ENCODE measurements around the gene CCDC88C.
"Not testable (repeated sequence)": the region's sequence is repeated elsewhere in the genome, so short reads cannot be mapped to it uniquely, and the experiment has no call there.

Gene CCDC88C

GRCh38 chr14:91245616-91246015 lies 172.0 kb downstream of the CCDC88C start:
- not testable (repeated sequence) for H3K9ac ChIP-seq (ENCODE audit: low read length in 5 of 5); H3K27ac ChIP-seq (ENCODE audit: low read depth, low read length)

GRCh38 chr14:91245029-91245428 lies 172.6 kb downstream of the CCDC88C start:
- H3K9ac ChIP-seq (ENCODE audit: low read length in 5 of 5), result no peak overlapping the region
- no peak overlapping the region for H3K27ac ChIP-seq (ENCODE audit: low read depth, low read length)
- H3K27me3 ChIP-seq (ENCODE audit: control insufficient read depth in 5 of 5, insufficient read depth in 4 of 5, low read length in 5 of 5), result peaks cover 0 to 11% (median 4%) of the 10 kb centered on the region in 5 donors
- H3K9me3 ChIP-seq (ENCODE audit: control insufficient read depth in 5 of 5, low read length in 5 of 5), result peaks cover 0 to 3% (median 0%) of the 10 kb centered on the region in 5 donors
- H3K4me3 ChIP-seq (ENCODE audit: low read depth in 1 of 5, low read length in 5 of 5), result no peak overlapping the region
- peaks cover 0 to 28% (median 21%) of the 10 kb centered on the region in 5 donors for H3K4me1 ChIP-seq (ENCODE audit: control insufficient read depth in 5 of 5, insufficient read depth in 5 of 5, low read length in 5 of 5)
- no peaks in the 10 kb centered on the region for H3K36me3 ChIP-seq (ENCODE audit: control insufficient read depth in 5 of 5, insufficient read depth in 5 of 5, low read length in 5 of 5)

More at GRCh38 chr14:91245616-91246015, 172.0 kb downstream of the CCDC88C start:
- not testable (repeated sequence) for H3K9me3 ChIP-seq (ENCODE audit: control insufficient read depth in 5 of 5, low read length in 5 of 5); H3K36me3 ChIP-seq (ENCODE audit: control insufficient read depth in 5 of 5, insufficient read depth in 5 of 5, low read length in 5 of 5); H3K4me3 ChIP-seq (ENCODE audit: low read depth in 1 of 5, low read length in 5 of 5)
- Histone ChIP-seq H3K4me1 (ENCODE audit: control insufficient read depth in 5 of 5, insufficient read depth in 5 of 5, low read length in 5 of 5) (peaks cover 0 to 34% (median 23%) of the 10 kb centered on the region in 5 donors), H3K27me3 (ENCODE audit: control insufficient read depth in 5 of 5, insufficient read depth in 4 of 5, low read length in 5 of 5) (peaks cover 0 to 11% (median 4%) of the 10 kb centered on the region in 5 donors)

- Histone ChIP-seq H3K4me1 (ENCODE audit: control insufficient read depth in 5 of 5, insufficient read depth in 5 of 5, low read length in 5 of 5) (peaks cover 0 to 25% (median 19%) of the 10 kb centered on the region in 5 donors), H3K9ac (ENCODE audit: low read length in 5 of 5) (no peak within 1 kb of the TSS), H3K4me3 (ENCODE audit: low read depth in 1 of 5, low read length in 5 of 5) (peak within 1 kb of the TSS in 2 of 5 donors; percentile 6 to 18), H3K27me3 (ENCODE audit: control insufficient read depth in 5 of 5, insufficient read depth in 4 of 5, low read length in 5 of 5) (peaks cover 0 to 11% (median 4%) of the 10 kb centered on the region in 5 donors), H3K9me3 (ENCODE audit: control insufficient read depth in 5 of 5, low read length in 5 of 5) (peaks cover 0 to 3% (median 0%) of the 10 kb centered on the region in 5 donors), H3K36me3 (ENCODE audit: control insufficient read depth in 5 of 5, insufficient read depth in 5 of 5, low read length in 5 of 5) (no peaks in the 10 kb centered on the region), H3K27ac (ENCODE audit: low read depth, low read length) (no peak within 1 kb of the TSS)
These were observed 173.1 kb downstream of the CCDC88C start, which contains the start of gene GPR68 for GRCh38 chr14:91244501-91244901. Gene GPR68 (minus strand): TSS chr14:91244704. CDS start chr14:91235050, 9,654 bp downstream.

- H3K4me3 ChIP-seq (ENCODE audit: low read depth in 1 of 5, low read length in 5 of 5), result peak overlapping the region in 1 of 5 donors; percentile 18
- no peaks in the 10 kb centered on the region for H3K36me3 ChIP-seq (ENCODE audit: control insufficient read depth in 5 of 5, insufficient read depth in 5 of 5, low read length in 5 of 5)
- no peak overlapping the region for H3K9ac ChIP-seq (ENCODE audit: low read length in 5 of 5)
- H3K9me3 ChIP-seq (ENCODE audit: control insufficient read depth in 5 of 5, low read length in 5 of 5), result peaks cover 0 to 3% (median 0%) of the 10 kb centered on the region in 5 donors
- no peak overlapping the region for H3K27ac ChIP-seq (ENCODE audit: low read depth, low read length)
- peaks cover 0 to 27% (median 19%) of the 10 kb centered on the region in 5 donors for H3K4me1 ChIP-seq (ENCODE audit: control insufficient read depth in 5 of 5, insufficient read depth in 5 of 5, low read length in 5 of 5)
- H3K27me3 ChIP-seq (ENCODE audit: control insufficient read depth in 5 of 5, insufficient read depth in 4 of 5, low read length in 5 of 5), result peaks cover 4 to 11% (median 6%) of the 10 kb centered on the region in 5 donors
These were observed 174.5 kb downstream of the CCDC88C start for GRCh38 chr14:91243074-91243471.

GRCh38 chr14:91242635-91243034 lies 175.0 kb downstream of the CCDC88C start:
- no peak overlapping the region for H3K4me3 ChIP-seq (ENCODE audit: low read depth in 1 of 5, low read length in 5 of 5)
- H3K36me3 ChIP-seq (ENCODE audit: control insufficient read depth in 5 of 5, insufficient read depth in 5 of 5, low read length in 5 of 5), result no peaks in the 10 kb centered on the region
- H3K27ac ChIP-seq (ENCODE audit: low read depth, low read length), result no peak overlapping the region
- peaks cover 0 to 27% (median 19%) of the 10 kb centered on the region in 5 donors for H3K4me1 ChIP-seq (ENCODE audit: control insufficient read depth in 5 of 5, insufficient read depth in 5 of 5, low read length in 5 of 5)
- H3K27me3 ChIP-seq (ENCODE audit: control insufficient read depth in 5 of 5, insufficient read depth in 4 of 5, low read length in 5 of 5), result peaks cover 4 to 11% (median 6%) of the 10 kb centered on the region in 5 donors
- no peak overlapping the region for H3K9ac ChIP-seq (ENCODE audit: low read length in 5 of 5)
- peaks cover 0 to 3% (median 0%) of the 10 kb centered on the region in 5 donors for H3K9me3 ChIP-seq (ENCODE audit: control insufficient read depth in 5 of 5, low read length in 5 of 5)

- H3K4me1 ChIP-seq (ENCODE audit: control insufficient read depth in 5 of 5, insufficient read depth in 5 of 5, low read length in 5 of 5), result peaks cover 0 to 27% (median 19%) of the 10 kb centered on the region in 5 donors
- H3K9ac ChIP-seq (ENCODE audit: low read length in 5 of 5), result no peak overlapping the region
- no peak overlapping the region for H3K27ac ChIP-seq (ENCODE audit: low read depth, low read length)
- no peaks in the 10 kb centered on the region for H3K36me3 ChIP-seq (ENCODE audit: control insufficient read depth in 5 of 5, insufficient read depth in 5 of 5, low read length in 5 of 5)
- peak overlapping the region in 1 of 5 donors; percentile 15 for H3K4me3 ChIP-seq (ENCODE audit: low read depth in 1 of 5, low read length in 5 of 5)
- no peaks in the 10 kb centered on the region for H3K9me3 ChIP-seq (ENCODE audit: control insufficient read depth in 5 of 5, low read length in 5 of 5)
- peaks cover 4 to 11% (median 6%) of the 10 kb centered on the region in 5 donors for H3K27me3 ChIP-seq (ENCODE audit: control insufficient read depth in 5 of 5, insufficient read depth in 4 of 5, low read length in 5 of 5)
These were observed 175.8 kb downstream of the CCDC88C start for GRCh38 chr14:91241863-91242262.

- H3K36me3 ChIP-seq (ENCODE audit: control insufficient read depth in 5 of 5, insufficient read depth in 5 of 5, low read length in 5 of 5), result no peaks in the 10 kb centered on the region
- peaks cover 0 to 18% (median 7%) of the 10 kb centered on the region in 5 donors for H3K4me1 ChIP-seq (ENCODE audit: control insufficient read depth in 5 of 5, insufficient read depth in 5 of 5, low read length in 5 of 5)
These were observed 179.0 kb downstream of the CCDC88C start for GRCh38 chr14:91238661-91239060.

GRCh38 chr14:91238085-91238484 lies 179.5 kb downstream of the CCDC88C start:
- peaks cover 2 to 6% (median 4%) of the 10 kb centered on the region in 5 donors for H3K27me3 ChIP-seq (ENCODE audit: control insufficient read depth in 5 of 5, insufficient read depth in 4 of 5, low read length in 5 of 5)
- H3K36me3 ChIP-seq (ENCODE audit: control insufficient read depth in 5 of 5, insufficient read depth in 5 of 5, low read length in 5 of 5), result no peaks in the 10 kb centered on the region
- H3K27ac ChIP-seq (ENCODE audit: low read depth, low read length), result no peak overlapping the region
- no peak overlapping the region for H3K9ac ChIP-seq (ENCODE audit: low read length in 5 of 5)
- H3K4me3 ChIP-seq (ENCODE audit: low read depth in 1 of 5, low read length in 5 of 5), result no peak overlapping the region
- peaks cover 0 to 13% (median 1%) of the 10 kb centered on the region in 5 donors for H3K4me1 ChIP-seq (ENCODE audit: control insufficient read depth in 5 of 5, insufficient read depth in 5 of 5, low read length in 5 of 5)
- peaks cover 0 to 7% (median 3%) of the 10 kb centered on the region in 5 donors for H3K9me3 ChIP-seq (ENCODE audit: control insufficient read depth in 5 of 5, low read length in 5 of 5)

More at GRCh38 chr14:91238661-91239060, 179.0 kb downstream of the CCDC88C start:
- H3K27me3 ChIP-seq (ENCODE audit: control insufficient read depth in 5 of 5, insufficient read depth in 4 of 5, low read length in 5 of 5), result peaks cover 2 to 6% (median 5%) of the 10 kb centered on the region in 5 donors
- H3K9me3 ChIP-seq (ENCODE audit: control insufficient read depth in 5 of 5, low read length in 5 of 5), result peaks cover 0 to 7% (median 3%) of the 10 kb centered on the region in 5 donors
- H3K27ac ChIP-seq (ENCODE audit: low read depth, low read length), result no peak overlapping the region
- H3K9ac ChIP-seq (ENCODE audit: low read length in 5 of 5), result no peak overlapping the region
- no peak overlapping the region for H3K4me3 ChIP-seq (ENCODE audit: low read depth in 1 of 5, low read length in 5 of 5)

- no peak overlapping the region for H3K4me3 ChIP-seq (ENCODE audit: low read depth in 1 of 5, low read length in 5 of 5)
- H3K9me3 ChIP-seq (ENCODE audit: control insufficient read depth in 5 of 5, low read length in 5 of 5), result peaks cover 0 to 7% (median 3%) of the 10 kb centered on the region in 5 donors
- H3K27ac ChIP-seq (ENCODE audit: low read depth, low read length), result no peak overlapping the region
- H3K36me3 ChIP-seq (ENCODE audit: control insufficient read depth in 5 of 5, insufficient read depth in 5 of 5, low read length in 5 of 5), result no peaks in the 10 kb centered on the region
- peaks cover 0 to 18% (median 0%) of the 10 kb centered on the region in 5 donors for H3K4me1 ChIP-seq (ENCODE audit: control insufficient read depth in 5 of 5, insufficient read depth in 5 of 5, low read length in 5 of 5)
- H3K27me3 ChIP-seq (ENCODE audit: control insufficient read depth in 5 of 5, insufficient read depth in 4 of 5, low read length in 5 of 5), result peaks cover 0 to 5% (median 3%) of the 10 kb centered on the region in 5 donors
- H3K9ac ChIP-seq (ENCODE audit: low read length in 5 of 5), result no peak overlapping the region
These were observed 180.4 kb downstream of the CCDC88C start for GRCh38 chr14:91237219-91237618.

- Histone ChIP-seq H3K27ac (ENCODE audit: low read depth, low read length) (no peak overlapping the region), H3K4me3 (ENCODE audit: low read depth in 1 of 5, low read length in 5 of 5) (no peak overlapping the region), H3K27me3 (ENCODE audit: control insufficient read depth in 5 of 5, insufficient read depth in 4 of 5, low read length in 5 of 5) (peaks cover 0 to 5% (median under 1%) of the 10 kb centered on the region in 5 donors), H3K4me1 (ENCODE audit: control insufficient read depth in 5 of 5, insufficient read depth in 5 of 5, low read length in 5 of 5) (peaks cover 0 to 18% (median 0%) of the 10 kb centered on the region in 5 donors), H3K36me3 (ENCODE audit: control insufficient read depth in 5 of 5, insufficient read depth in 5 of 5, low read length in 5 of 5) (peaks cover 0 to 4% (median 0%) of the 10 kb centered on the region in 5 donors), H3K9me3 (ENCODE audit: control insufficient read depth in 5 of 5, low read length in 5 of 5) (peaks cover 0 to 10% (median 7%) of the 10 kb centered on the region in 5 donors), H3K9ac (ENCODE audit: low read length in 5 of 5) (no peak overlapping the region)
These were observed 181.8 kb downstream of the CCDC88C start for GRCh38 chr14:91235841-91236240.

Data from subcutaneous abdominal adipose tissue (tissue), 5 donors.